GM19043 (cell line): ENCODE results near the gene SCGB1C1.
"Not testable (repeated sequence)": the region's sequence is repeated elsewhere in the genome, so short reads cannot be mapped to it uniquely, and the experiment has no call there.

Experiments used
- ATAC-seq: cut with Tn5 transposase; IDR thresholded peaks from one replicate; pipeline ENCODE4 v1.9.1; 2021; ENCODE audit warnings: low read depth; ENCODE audit not compliant: unreplicated experiment

Gene SCGB1C1

GRCh38 chr11:236774-237767 is 44.2 kb downstream of the SCGB1C1 start, which contains the start of gene PSMD13:
TSS of gene PSMD13 (plus strand) at chr11:236976. CDS start at chr11:237050, 74 bp downstream.
- peak; percentile 60 for ATAC-seq

GRCh38 chr11:238346-238745 is 45.5 kb downstream of the SCGB1C1 start:
- ATAC-seq: not testable (repeated sequence)

GRCh38 chr11:240315-240714 is 47.4 kb downstream of the SCGB1C1 start:
- ATAC-seq: no peak

- ATAC-seq: no peak
Measured at GRCh38 chr11:241634-242033, 48.8 kb downstream of the SCGB1C1 start.
